ENCODE measurements around the gene ACOX3. TPM values are rescaled to one million over a fixed set of nuclear protein-coding genes. Genes with fewer than 3 reads are reported as not detected.

ACOX3 gene
- total RNA-seq, 4 donors from 2014 or later = 18.7 to 104 (median 31.3) TPM

- TF ChIP-seq POLR2AphosphoS5 (IDR thresholded peaks at IDR 0.05) (no peak), POLR2A (IDR thresholded peaks at IDR 0.05) (no peak), CTCF (IDR thresholded peaks at IDR 0.05) (no peak), EP300 (IDR thresholded peaks at IDR 0.05; ENCODE audit: low read depth) (no peak)
- in situ Hi-C loops (cut with MboI; ENCODE audit: low pct_ligation_motif_present in 1 of 4, low pct_unique_long_range_greater_than_20kb in 1 of 4, low sequenced_read_pairs in 3 of 4) = no loop called here
- no peak for DNase-seq
- 94% methylated on average over 12 of the region's 12 CpGs; no CpG with 5 or more reads in 1 of the 2 donors for WGBS, 2 donors (ENCODE audit: low coverage in 1 of 2)
- Histone ChIP-seq H3K4me3 (no peak overlapping the region), H3K36me3 (no peaks in the 10 kb centered on the region), H3K4me1 (peaks cover 0 to 4% (median 2%) of the 10 kb centered on the region in 4 donors), H3K27ac (no peak overlapping the region), H3K9me3 (no peaks in the 10 kb centered on the region), H3K27me3 (no peaks in the 10 kb centered on the region)
- intact Hi-C loops (cut with DNase I; ENCODE audit: low total_unique reads) = no loop called here
These were observed 61.2 kb downstream of the ACOX3 start for GRCh38 chr4:8379281-8379680.

GRCh38 chr4:8378776-8379175 is 61.7 kb downstream of the ACOX3 start:
- intact Hi-C loops (cut with DNase I; ENCODE audit: low total_unique reads) (no loop called here), in situ Hi-C loops (cut with MboI; ENCODE audit: low pct_ligation_motif_present in 1 of 4, low pct_unique_long_range_greater_than_20kb in 1 of 4, low sequenced_read_pairs in 3 of 4) (no loop called here)
- Histone ChIP-seq H3K36me3 (no peaks in the 10 kb centered on the region), H3K27me3 (no peaks in the 10 kb centered on the region), H3K9me3 (no peaks in the 10 kb centered on the region), H3K4me3 (no peak overlapping the region), H3K27ac (no peak overlapping the region), H3K4me1 (peaks cover 0 to 4% (median 2%) of the 10 kb centered on the region in 4 donors)
- TF ChIP-seq CTCF (IDR thresholded peaks at IDR 0.05) = no peak
- DNase-seq = no peak
- WGBS, 2 donors (ENCODE audit: low coverage in 1 of 2) = 86 to 92% methylated on average over 2 to 9 of the region's 9 CpGs

- no peak overlapping the region for H3K27ac ChIP-seq
- H3K9me3 ChIP-seq = no peaks in the 10 kb centered on the region
- H3K4me1 ChIP-seq = peaks cover 0 to 2% (median 0%) of the 10 kb centered on the region in 4 donors
- DNase-seq = no peak
- no peaks in the 10 kb centered on the region for H3K36me3 ChIP-seq
- intact Hi-C loops (cut with DNase I; ENCODE audit: low total_unique reads) (no loop called here), in situ Hi-C loops (cut with MboI; ENCODE audit: low pct_ligation_motif_present in 1 of 4, low pct_unique_long_range_greater_than_20kb in 1 of 4, low sequenced_read_pairs in 3 of 4) (no loop called here)
- TF ChIP-seq CTCF (IDR thresholded peaks at IDR 0.05) (no peak), EP300 (IDR thresholded peaks at IDR 0.05; ENCODE audit: low read depth) (no peak), POLR2A (IDR thresholded peaks at IDR 0.05) (no peak), POLR2AphosphoS5 (IDR thresholded peaks at IDR 0.05) (no peak)
- H3K4me3 ChIP-seq = no peak overlapping the region
- H3K27me3 ChIP-seq = no peaks in the 10 kb centered on the region
- 89 to 96% methylated on average over 9 to 17 of the region's 17 CpGs for WGBS, 2 donors (ENCODE audit: low coverage in 1 of 2)
These were observed 62.3 kb downstream of the ACOX3 start for GRCh38 chr4:8378101-8378724.

DNA sequence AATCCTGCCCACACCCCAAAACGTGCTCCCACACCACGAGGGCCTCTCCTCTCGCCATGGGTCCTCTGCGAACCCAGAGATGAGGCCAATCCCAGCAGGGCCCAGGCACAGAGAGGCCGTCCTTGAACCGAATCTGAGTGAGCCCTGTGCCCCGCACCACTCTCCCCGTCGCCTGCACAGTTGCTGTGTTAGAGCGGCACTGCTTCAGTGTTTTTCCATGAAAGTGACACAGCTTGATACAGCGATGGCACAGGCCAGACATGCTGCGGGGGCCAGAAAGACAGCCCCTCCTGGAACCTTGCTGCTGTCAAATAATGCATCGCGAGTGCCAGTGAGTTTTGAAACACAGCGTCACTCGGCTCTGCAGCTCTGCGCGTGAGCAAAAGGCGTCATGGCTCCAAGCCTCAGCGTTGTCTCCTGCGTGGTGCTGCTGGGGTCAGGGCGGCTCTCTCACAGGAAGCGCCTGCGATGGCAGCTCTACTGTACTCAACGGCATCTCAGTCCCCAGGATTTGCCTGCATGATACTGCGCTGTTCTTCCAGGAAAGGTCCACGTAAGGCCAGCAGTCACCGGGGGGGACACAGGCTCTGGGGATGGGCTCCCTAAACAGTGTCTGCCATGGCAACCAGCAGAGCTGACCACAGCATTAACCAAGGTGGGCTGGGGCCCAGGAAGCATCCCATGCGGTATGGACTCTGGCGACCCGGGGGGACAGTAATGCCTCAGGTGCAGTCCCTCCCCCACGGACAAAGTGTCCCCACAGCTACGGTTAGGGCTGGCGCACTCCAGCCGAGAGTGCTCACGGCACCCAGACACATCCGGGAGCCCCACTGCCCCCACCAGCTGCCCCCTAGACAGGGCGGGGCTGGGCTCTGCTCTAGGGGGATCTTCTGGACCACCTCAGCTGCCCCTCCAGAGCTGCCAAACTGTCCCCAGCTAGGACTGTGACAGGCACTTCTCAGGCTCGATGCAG is 63.1 kb downstream of the ACOX3 start:
- intact Hi-C loops (cut with DNase I; ENCODE audit: low total_unique reads) (no loop called here), in situ Hi-C loops (cut with MboI; ENCODE audit: low pct_ligation_motif_present in 1 of 4, low pct_unique_long_range_greater_than_20kb in 1 of 4, low sequenced_read_pairs in 3 of 4) (no loop called here)
- Histone ChIP-seq H3K27ac (no peak overlapping the region), H3K36me3 (no peaks in the 10 kb centered on the region), H3K27me3 (no peaks in the 10 kb centered on the region), H3K4me1 (no peaks in the 10 kb centered on the region), H3K9me3 (no peaks in the 10 kb centered on the region), H3K4me3 (no peak overlapping the region)
- TF ChIP-seq CTCF (IDR thresholded peaks at IDR 0.05) (no peak), POLR2AphosphoS5 (IDR thresholded peaks at IDR 0.05) (no peak), EP300 (IDR thresholded peaks at IDR 0.05; ENCODE audit: low read depth) (no peak), POLR2A (IDR thresholded peaks at IDR 0.05) (no peak)
- WGBS, 2 donors (ENCODE audit: low coverage in 1 of 2) = 95% methylated on average over 39 of the region's 39 CpGs; no CpG with 5 or more reads in 1 of the 2 donors
- no peak for DNase-seq
